ENCODE results near the gene C9orf72. TPM values are rescaled to one million over a fixed set of nuclear protein-coding genes. Genes with fewer than 3 reads are reported as not detected.

C9orf72 gene
- total RNA-seq, 4 donors from 2014 or later = 6.6 to 19.5 (median 8.6) TPM

DNA sequence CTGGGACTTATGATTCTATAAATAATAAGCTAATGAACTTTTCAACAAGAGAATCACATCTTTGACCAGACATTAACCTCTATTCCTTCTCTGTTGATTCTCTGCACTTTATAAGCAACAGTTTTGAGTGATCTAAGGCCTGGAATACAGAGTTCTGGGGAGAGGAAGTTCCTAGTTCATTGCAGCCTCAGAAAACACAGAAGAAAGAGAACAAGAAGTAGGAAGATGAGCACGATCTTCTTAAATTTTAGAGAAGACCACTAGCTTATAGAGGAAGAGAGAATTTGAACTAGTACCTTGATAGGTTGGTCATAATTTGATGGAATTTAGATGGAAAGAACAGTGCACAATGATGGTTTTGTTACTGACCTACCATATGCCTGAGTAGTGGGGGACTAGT is 8.5 kb upstream of the C9orf72 start:
- Histone ChIP-seq H3K9me3 (no peaks in the 10 kb centered on the region), H3K4me3 (no peak overlapping the region), H3K4me1 (no peaks in the 10 kb centered on the region), H3K36me3 (no peaks in the 10 kb centered on the region), H3K27me3 (no peaks in the 10 kb centered on the region), H3K27ac (no peak overlapping the region)
- 68 to 71% methylated on average over 1 of the region's 1 CpG for WGBS, 2 donors
- TF ChIP-seq, protein P1, sequence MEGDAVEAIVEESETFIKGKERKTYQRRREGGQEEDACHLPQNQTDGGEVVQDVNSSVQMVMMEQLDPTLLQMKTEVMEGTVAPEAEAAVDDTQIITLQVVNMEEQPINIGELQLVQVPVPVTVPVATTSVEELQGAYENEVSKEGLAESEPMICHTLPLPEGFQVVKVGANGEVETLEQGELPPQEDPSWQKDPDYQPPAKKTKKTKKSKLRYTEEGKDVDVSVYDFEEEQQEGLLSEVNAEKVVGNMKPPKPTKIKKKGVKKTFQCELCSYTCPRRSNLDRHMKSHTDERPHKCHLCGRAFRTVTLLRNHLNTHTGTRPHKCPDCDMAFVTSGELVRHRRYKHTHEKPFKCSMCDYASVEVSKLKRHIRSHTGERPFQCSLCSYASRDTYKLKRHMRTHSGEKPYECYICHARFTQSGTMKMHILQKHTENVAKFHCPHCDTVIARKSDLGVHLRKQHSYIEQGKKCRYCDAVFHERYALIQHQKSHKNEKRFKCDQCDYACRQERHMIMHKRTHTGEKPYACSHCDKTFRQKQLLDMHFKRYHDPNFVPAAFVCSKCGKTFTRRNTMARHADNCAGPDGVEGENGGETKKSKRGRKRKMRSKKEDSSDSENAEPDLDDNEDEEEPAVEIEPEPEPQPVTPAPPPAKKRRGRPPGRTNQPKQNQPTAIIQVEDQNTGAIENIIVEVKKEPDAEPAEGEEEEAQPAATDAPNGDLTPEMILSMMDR (IDR thresholded peaks at IDR 0.05) = no peak
- no peak for TF ChIP-seq POLR2A (IDR thresholded peaks at IDR 0.05)
- DNase-seq = no peak
- intact Hi-C loops (cut with DNase I) = no loop called here

DNA sequence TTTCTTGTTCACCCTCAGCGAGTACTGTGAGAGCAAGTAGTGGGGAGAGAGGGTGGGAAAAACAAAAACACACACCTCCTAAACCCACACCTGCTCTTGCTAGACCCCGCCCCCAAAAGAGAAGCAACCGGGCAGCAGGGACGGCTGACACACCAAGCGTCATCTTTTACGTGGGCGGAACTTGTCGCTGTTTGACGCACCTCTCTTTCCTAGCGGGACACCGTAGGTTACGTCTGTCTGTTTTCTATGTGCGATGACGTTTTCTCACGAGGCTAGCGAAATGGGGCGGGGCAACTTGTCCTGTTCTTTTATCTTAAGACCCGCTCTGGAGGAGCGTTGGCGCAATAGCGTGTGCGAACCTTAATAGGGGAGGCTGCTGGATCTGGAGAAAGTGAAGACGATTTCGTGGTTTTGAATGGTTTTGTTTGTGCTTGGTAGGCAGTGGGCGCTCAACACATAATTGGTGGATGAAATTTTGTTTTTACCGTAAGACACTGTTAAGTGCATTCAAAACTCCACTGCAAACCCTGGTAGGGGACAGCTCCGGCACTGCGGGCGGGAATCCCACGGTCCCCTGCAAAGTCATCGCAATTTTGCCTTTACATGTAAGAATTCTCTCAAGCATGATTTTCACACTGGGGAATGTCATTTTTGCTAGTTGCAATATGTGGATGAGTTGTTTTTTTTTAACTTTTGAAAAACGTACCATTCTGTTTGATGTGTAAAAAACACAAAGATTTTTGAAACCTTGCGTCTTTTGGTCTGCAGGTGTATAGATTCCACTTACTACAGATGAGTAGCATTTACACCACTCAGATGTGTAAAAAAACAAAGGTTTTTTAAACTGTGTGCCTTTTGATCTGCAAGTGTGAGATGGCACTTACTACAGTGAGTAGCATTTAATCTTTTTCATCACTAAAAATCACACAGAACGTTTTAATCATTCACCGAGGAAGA is 631 bp upstream of the C9orf72 start:
- TF ChIP-seq POLR2A (IDR thresholded peaks at IDR 0.05) = peak in 3 of 4 donors; percentile 49 to 84 (median 79)
- TF ChIP-seq, protein P1 (IDR thresholded peaks at IDR 0.05) = peak in 1 of 6 experiments; percentile 6
- DNase-seq = peak; percentile 96
- no peaks in the 10 kb centered on the region for H3K36me3 ChIP-seq
- H3K27me3 ChIP-seq = no peaks in the 10 kb centered on the region
- peaks cover 9 to 29% (median 10%) of the 10 kb centered on the region in 3 donors for H3K4me1 ChIP-seq
- H3K4me3 ChIP-seq = peak overlapping the region; percentile 63 to 81 (median 78)
- no peaks in the 10 kb centered on the region for H3K9me3 ChIP-seq
- intact Hi-C loops (cut with DNase I) = no loop called here
- WGBS, 2 donors = 2% methylated on average over 30 to 32 of the region's 35 CpGs
- H3K27ac ChIP-seq = peak overlapping the region; percentile 94 to 99 (median 99)

DNA sequence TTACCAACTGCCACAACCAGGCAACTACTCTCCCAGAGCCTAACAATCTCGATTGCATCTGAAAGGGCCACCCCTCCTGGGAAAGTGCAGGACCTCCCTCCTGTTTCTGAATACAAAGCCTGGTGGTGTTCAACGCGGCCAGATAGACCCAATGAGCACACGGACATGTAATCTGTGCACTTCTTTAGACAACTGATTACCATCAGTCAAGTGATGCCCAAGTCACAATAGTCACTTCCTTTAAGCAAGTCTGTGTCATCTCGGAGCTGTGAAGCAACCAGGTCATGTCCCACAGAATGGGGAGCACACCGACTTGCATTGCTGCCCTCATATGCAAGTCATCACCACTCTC is 739 bp downstream of the C9orf72 start:
- Histone ChIP-seq H3K4me3 (peak overlapping the region; percentile 63 to 81 (median 78)), H3K27ac (peak overlapping the region; percentile 94 to 99 (median 99)), H3K36me3 (no peaks in the 10 kb centered on the region), H3K4me1 (peaks cover 9 to 29% (median 10%) of the 10 kb centered on the region in 3 donors), H3K9me3 (no peaks in the 10 kb centered on the region), H3K27me3 (no peaks in the 10 kb centered on the region)
- peak; percentile 4 for DNase-seq
- intact Hi-C loops (cut with DNase I) = no loop called here
- 0 to 3% methylated on average over 4 of the region's 6 CpGs for WGBS, 2 donors
- TF ChIP-seq, protein P1 (IDR thresholded peaks at IDR 0.05) = no peak
- peak in 2 of 4 donors; percentile 37 to 44 for TF ChIP-seq POLR2A (IDR thresholded peaks at IDR 0.05)

DNA sequence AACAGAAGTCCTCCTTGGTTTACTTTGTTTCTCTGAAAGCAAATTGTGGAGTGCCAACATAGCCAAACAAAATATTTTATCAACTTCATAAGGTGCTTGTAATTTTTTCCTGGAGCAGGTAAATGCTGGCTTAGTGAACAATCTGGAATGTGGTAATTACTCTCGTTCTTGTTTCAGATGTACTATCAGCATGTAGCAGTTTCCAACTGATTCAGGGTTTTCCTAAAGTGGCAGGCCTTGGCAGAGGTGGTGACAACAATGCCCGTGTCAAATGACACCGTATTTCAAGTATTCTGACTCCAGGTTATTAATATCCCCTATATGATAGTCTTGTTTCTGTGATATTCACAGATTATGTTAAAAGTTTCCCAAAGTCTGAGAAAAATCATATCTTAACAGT is 1.2 kb downstream of the C9orf72 start:
- intact Hi-C loops (cut with DNase I) = no loop called here
- Histone ChIP-seq H3K9me3 (no peaks in the 10 kb centered on the region), H3K27me3 (no peaks in the 10 kb centered on the region), H3K36me3 (no peaks in the 10 kb centered on the region), H3K27ac (peak overlapping the region; percentile 94 to 99 (median 99)), H3K4me3 (peak overlapping the region in 3 of 4 donors; percentile 76 to 81 (median 80)), H3K4me1 (peaks cover 9 to 29% (median 10%) of the 10 kb centered on the region in 3 donors)
- WGBS, 2 donors = 20 to 22% methylated on average over 3 of the region's 3 CpGs
- no peak for DNase-seq
- no peak for TF ChIP-seq POLR2A (IDR thresholded peaks at IDR 0.05)
- TF ChIP-seq, protein P1 (IDR thresholded peaks at IDR 0.05) = no peak

DNA sequence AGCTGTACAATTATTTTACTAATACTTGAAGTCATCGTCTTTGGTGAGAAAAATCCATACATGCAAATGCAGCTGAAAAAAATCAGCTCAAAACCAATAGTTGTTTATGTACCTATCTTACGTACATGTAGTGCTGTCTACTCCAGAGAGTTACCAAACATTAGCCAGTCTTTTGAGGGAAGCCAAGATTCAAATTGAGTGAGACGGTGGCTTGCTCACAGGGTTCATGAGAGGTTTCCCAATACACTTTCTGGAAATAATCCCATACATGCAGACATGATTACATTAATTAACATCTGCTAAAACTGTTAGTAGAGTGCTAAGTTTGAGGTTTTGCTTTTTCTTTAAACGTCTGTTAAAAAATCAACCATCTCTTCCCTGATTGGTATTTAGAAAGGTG is 2.3 kb downstream of the C9orf72 start:
- Histone ChIP-seq H3K4me1 (peaks cover 9 to 29% (median 10%) of the 10 kb centered on the region in 3 donors), H3K27ac (peak overlapping the region in 2 of 4 donors; percentile 99)

More for the DNA sequence above, 2.3 kb downstream of the C9orf72 start:
- 76 to 87% methylated on average over 4 of the region's 4 CpGs for WGBS, 2 donors
- intact Hi-C loops (cut with DNase I) = no loop called here
- no peaks in the 10 kb centered on the region for H3K27me3 ChIP-seq
- no peak for TF ChIP-seq POLR2A (IDR thresholded peaks at IDR 0.05)
- TF ChIP-seq, protein P1 (IDR thresholded peaks at IDR 0.05) = no peak
- H3K9me3 ChIP-seq = no peaks in the 10 kb centered on the region
- DNase-seq = no peak
- H3K4me3 ChIP-seq = no peak overlapping the region
- peaks cover 0 to 8% (median 0%) of the 10 kb centered on the region in 3 donors for H3K36me3 ChIP-seq
